ENCODE data around the gene PIN1. TPM values are rescaled to one million over a fixed set of nuclear protein-coding genes. Genes with fewer than 3 reads are reported as not detected.

PIN1 gene
- total and polyA plus RNA-seq, 10 of the 15 experiments (the other 5 are each of a cell fraction or from before 2014, with no cell fraction given) = 2.4 to 209 (median 71.5) TPM

- TF ChIP-seq NR2C2 (IDR thresholded peaks at IDR 0.05; ENCODE audit: borderline replicate concordance, control insufficient read depth, insufficient read length, low read depth) = no peak
- TF ChIP-seq GATAD2B (conservative IDR thresholded peaks at IDR 0.05; ENCODE audit: low read depth) = no peak
- TF ChIP-seq SREBF2 (IDR thresholded peaks at IDR 0.05; ENCODE audit: low read length) = no peak
- no peak for TF ChIP-seq MEF2B (IDR thresholded peaks at IDR 0.05; ENCODE audit: partially characterized antibody, poor library complexity, severe bottlenecking)
- TF ChIP-seq CHD4 (IDR thresholded peaks at IDR 0.05) = no peak
- no peak for TF ChIP-seq EZH2 (IDR thresholded peaks at IDR 0.05; ENCODE audit: borderline replicate concordance, control insufficient read depth, low read depth, low read length)
- TF ChIP-seq E2F8 (IDR thresholded peaks at IDR 0.05; ENCODE audit: low read depth, partially characterized antibody) = no peak
- no peak for TF ChIP-seq ZZZ3 (IDR thresholded peaks at IDR 0.05; ENCODE audit: control insufficient read depth, insufficient read length, low read depth)
- no peak for TF ChIP-seq MTA2 (IDR thresholded peaks at IDR 0.05; ENCODE audit: low read depth)
- TF ChIP-seq JUNB (IDR thresholded peaks at IDR 0.05) = no peak
- no peak for TF ChIP-seq REST (IDR thresholded peaks at IDR 0.05; ENCODE audit: low read depth, low read length)
These were observed 4.3 kb downstream of the PIN1 start (continued) for GRCh38 chr19:9839415-9839814.
